Coronary artery (tissue), 2 donors: ENCODE measurements around the gene SLC27A5.

Experiments used
- DNase-seq: peaks from one replicate; pipeline ENCODE4 v3.0.0-alpha.2; 2017; ENCODE audit warnings: low spot score
- H3K27ac ChIP-seq, 2 donors: fragments of 200-600 bp; sonication (generic); one replicate each; pipeline ENCODE4 v1.5.1; 2016 to 2019
- H3K4me3 ChIP-seq: fragments of 200-600 bp; sonication (generic); 2 replicates; pipeline ENCODE4 v1.5.1; 2016; ENCODE audit warnings: mild to moderate bottlenecking, moderate library complexity
- CTCF ChIP-seq: fragments of 200-600 bp; sonication (generic); IDR thresholded peaks from one replicate; pipeline ENCODE4 v1.5.1; 2019; ENCODE audit warnings: antibody characterized with exemption

SLC27A5 gene

DNA sequence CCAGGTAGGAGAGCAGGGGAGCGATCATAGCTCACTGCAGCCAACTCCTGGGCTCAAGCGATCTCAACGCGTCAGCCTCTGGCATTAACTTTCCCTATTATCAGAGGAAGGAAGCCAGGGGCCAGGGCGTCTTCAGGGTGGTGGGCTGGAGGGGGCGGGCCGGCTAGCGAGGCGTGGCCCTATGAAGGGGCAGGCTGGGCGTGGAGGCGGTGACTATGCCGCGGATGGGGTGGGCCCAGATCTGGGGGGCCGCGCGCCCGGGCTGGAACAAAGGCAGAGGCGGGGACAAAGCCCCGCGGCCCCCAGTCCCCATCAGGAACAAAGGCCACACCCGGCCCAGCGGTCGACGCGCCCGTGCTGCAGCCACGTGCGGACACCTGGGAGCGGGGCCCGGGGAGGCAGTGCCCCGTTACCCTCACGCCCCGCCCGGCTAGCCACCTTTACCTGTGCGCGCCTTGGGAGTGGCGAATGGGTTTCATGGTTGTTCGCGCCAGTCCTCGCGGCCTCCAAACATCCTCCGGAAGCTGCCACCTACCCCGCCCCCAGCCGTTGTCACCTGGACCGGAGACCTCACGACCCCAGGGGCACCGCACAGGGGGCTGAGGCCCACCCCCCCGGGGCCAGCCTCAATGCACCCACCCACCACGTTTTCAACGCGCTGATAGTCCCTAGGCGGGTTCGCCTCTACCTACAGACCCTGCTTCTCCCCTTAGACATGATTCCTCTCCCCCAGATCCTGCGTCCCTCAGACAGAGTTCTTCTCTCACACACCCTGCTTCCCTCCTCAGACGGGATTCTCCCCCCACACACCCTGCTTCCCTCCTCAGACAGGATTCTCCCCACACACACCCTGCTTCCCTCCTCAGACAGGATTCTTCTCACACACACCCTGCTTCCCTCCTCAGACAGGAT lies 26.7 kb upstream of the SLC27A5 start:
- Histone ChIP-seq H3K27ac (peak overlapping the region in 1 of 2 donors; percentile 26), H3K4me3 (peak overlapping the region; percentile 56)
- TF ChIP-seq CTCF, result no peak
- peak; percentile 62 for DNase-seq

DNA sequence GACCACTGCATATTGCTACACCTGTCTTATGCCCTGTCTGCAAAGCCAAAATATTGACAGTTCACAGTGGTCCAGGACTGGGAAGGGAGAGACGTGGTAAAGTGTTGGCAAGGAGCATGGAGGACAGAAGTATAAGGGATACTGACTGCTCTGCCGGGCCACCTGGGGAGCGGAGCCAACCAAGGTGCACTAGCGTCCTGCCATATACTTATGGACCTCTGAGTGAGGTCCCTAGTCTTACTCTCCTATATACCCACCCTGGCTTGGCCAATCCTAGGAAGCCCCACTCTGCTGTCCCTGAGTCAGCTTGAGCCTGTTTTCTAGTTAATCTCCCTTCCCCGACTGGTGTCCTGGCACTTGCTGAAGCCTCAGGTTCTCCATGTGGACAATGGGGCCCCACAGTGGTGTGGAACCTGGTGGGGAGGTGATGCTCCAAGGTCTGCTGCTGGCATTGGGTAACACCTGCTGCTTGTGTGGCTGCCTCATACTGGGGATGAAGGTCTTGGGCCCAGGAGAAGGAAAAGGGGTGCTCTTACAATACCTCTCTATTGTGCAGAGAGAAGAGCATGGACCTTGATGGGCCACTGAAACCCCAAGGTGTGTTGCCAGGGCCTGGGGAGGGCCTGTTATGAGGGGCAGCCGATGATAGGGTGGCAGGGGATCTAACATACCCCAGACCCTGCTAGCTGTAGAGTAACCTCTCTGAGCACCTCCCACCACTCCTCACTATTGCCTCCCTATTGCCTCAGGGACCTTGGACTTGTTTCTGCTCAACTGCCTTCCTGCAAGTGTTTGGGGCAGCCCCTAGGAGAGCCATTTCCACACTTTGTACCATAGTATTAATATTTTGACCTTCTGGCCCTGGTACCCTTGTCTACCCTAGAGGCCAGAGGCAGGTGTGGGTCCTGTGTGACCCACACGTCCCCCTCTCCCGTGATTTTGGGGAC lies 25.3 kb upstream of the SLC27A5 start:
- Histone ChIP-seq H3K27ac (no peak overlapping the region), H3K4me3 (no peak overlapping the region)
- TF ChIP-seq CTCF, result no peak
- DNase-seq, result no peak

GRCh38 chr19:58535857-58536256 lies 24.1 kb upstream of the SLC27A5 start:
- no peak for TF ChIP-seq CTCF
- no peak overlapping the region for H3K27ac ChIP-seq
- DNase-seq, result no peak

DNA sequence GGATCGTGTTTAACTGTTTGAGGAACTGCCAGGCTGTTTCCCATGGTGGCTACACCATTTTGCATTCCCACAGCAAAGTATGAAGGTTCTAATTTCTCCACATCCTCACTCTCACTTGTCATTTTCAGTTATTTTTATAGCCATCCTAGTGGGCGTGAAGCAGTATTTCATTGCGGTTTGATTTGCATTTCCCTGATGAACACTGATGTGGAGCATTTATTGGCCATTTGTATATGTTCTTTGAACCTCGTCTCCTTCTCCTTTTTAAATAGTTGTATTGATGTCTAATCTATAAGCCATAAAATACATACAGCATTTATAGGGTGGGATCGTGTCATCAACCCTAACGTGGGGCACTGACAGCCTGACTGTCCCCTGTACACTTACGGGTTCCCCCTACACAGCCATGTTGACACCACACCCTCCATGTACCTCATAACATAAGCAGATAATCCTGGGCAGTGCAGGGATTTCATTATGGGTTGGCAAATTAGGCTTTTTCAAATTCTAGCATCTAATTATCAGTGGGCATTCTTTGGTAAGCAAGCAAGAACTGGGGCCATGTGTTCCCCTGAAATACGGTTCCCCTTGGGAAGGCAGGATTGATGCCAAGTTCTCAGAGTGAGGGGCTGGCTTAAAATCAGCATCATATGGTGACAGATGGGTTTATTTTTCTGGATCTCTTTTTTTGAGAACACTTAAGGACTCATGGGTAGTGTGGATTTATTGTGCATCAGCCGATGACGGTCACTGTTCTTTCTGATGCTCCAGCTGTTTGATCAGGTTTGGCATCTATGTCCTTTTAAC lies 19.4 kb upstream of the SLC27A5 start:
- TF ChIP-seq CTCF, result no peak

More at GRCh38 chr19:58535857-58536256, 24.1 kb upstream of the SLC27A5 start:
- H3K4me3 ChIP-seq, result no peak overlapping the region

DNA sequence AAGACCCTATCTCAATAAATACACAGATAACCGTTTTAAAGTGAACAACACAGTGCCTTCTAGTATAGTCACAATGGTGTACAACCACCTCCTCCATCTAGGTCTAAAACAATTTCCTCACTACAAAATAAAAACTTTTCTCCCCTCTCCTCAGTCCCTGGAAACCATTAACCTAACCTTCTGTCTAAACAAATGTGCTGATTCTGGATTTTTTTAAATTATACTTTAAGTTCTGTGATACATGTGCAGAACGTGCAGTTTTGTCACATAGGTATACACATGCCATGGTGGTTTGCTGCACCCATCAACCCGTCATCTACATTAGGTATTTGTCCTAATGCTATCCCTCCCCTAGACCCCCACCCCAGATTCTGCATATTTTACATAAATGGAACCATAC lies 17.6 kb upstream of the SLC27A5 start:
- H3K27ac ChIP-seq, result no peak overlapping the region
- no peak for TF ChIP-seq CTCF
- no peak for DNase-seq
- H3K4me3 ChIP-seq, result no peak overlapping the region

More for the DNA sequence above, 19.4 kb upstream of the SLC27A5 start:
- Histone ChIP-seq H3K27ac (no peak overlapping the region), H3K4me3 (no peak overlapping the region)
- DNase-seq, result no peak

- TF ChIP-seq CTCF, result no peak
- DNase-seq, result no peak
- Histone ChIP-seq H3K4me3 (no peak overlapping the region), H3K27ac (no peak overlapping the region)
These were observed 10.9 kb upstream of the SLC27A5 start for GRCh38 chr19:58522709-58523108.
